Progenitor cell of endocrine pancreas (in vitro differentiated cells): ENCODE measurements around the gene AGR3. TPM values are rescaled to one million over a fixed set of nuclear protein-coding genes. Genes with fewer than 3 reads are reported as not detected.

Source experiments
- DNase-seq: peaks from one replicate; pipeline ENCODE4 v3.0.0; 2021; ENCODE audit warnings: low spot score; ENCODE audit not compliant: unreplicated experiment
- H3K27ac Mint-ChIP-seq: 2 replicates; pipeline ENCODE4 v1.8.0; 2021; ENCODE audit warnings: mild to moderate bottlenecking, moderate library complexity, mixed read lengths
- H3K27me3 Mint-ChIP-seq: 2 replicates; pipeline ENCODE4 v1.8.0; 2021; ENCODE audit warnings: mixed read lengths
- H3K36me3 Mint-ChIP-seq: 2 replicates; pipeline ENCODE4 v1.8.0; 2022; ENCODE audit warnings: mixed read lengths; ENCODE audit not compliant: insufficient read depth
- H3K4me1 Mint-ChIP-seq: 2 replicates; pipeline ENCODE4 v1.8.0; 2021; ENCODE audit warnings: low read depth, mixed read lengths
- H3K4me3 Mint-ChIP-seq: 2 replicates; pipeline ENCODE4 v1.8.0; 2021; ENCODE audit warnings: low read depth, mild to moderate bottlenecking, moderate library complexity, mixed read lengths
- H3K9me3 Mint-ChIP-seq: 2 replicates; pipeline ENCODE4 v1.8.0; 2021; ENCODE audit warnings: low read depth, mixed read lengths
- total RNA-seq: library from RNA; stranded (reverse); gene quantifications from 2 replicates; pipeline ENCODE4 v1.2.1, GENCODE V29; 2021
- TF ChIP-seq, protein P1 (sequence below): fragments of 200-600 bp; sonication (generic); IDR thresholded peaks from one replicate; pipeline ENCODE4 v1.5.0; 2021; ENCODE audit warnings: antibody characterized with exemption, mild to moderate bottlenecking; ENCODE audit not compliant: unreplicated experiment

Gene AGR3
- total RNA-seq, 1 donor from 2014 or later, result 5.8 TPM

DNA sequence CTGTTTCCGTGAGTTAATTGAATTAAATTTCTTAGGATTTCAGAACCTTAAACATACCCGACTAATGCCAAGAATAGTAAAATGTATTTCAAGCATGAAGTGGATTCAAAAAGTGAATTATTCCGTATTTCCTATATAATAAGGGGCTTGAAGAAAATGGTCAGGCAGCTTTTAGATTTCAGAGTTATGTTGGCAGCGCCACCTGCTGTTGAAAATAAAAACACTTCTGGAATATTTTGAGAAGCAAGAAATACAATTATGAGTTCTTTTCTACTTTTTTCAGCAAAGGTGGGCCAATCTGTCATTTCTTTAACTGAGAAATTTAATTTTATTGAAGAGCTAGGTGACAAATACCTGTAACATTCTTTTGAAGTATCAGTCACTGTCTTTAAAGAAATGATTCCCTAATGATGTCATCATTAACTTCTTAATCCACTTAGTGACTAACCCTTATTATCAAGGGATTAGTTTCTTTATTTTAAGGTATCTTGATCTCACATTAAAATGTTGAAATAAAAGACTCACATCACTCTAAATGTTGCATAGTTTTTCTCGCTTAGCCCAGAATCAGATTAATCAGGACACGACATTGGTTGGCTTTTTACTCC is 36.6 kb upstream of the AGR3 start:
- TF ChIP-seq, protein P1, sequence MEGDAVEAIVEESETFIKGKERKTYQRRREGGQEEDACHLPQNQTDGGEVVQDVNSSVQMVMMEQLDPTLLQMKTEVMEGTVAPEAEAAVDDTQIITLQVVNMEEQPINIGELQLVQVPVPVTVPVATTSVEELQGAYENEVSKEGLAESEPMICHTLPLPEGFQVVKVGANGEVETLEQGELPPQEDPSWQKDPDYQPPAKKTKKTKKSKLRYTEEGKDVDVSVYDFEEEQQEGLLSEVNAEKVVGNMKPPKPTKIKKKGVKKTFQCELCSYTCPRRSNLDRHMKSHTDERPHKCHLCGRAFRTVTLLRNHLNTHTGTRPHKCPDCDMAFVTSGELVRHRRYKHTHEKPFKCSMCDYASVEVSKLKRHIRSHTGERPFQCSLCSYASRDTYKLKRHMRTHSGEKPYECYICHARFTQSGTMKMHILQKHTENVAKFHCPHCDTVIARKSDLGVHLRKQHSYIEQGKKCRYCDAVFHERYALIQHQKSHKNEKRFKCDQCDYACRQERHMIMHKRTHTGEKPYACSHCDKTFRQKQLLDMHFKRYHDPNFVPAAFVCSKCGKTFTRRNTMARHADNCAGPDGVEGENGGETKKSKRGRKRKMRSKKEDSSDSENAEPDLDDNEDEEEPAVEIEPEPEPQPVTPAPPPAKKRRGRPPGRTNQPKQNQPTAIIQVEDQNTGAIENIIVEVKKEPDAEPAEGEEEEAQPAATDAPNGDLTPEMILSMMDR, result peak; percentile 86
- Mint-ChIP-seq H3K27me3 (no peaks in the 10 kb centered on the region), H3K9me3 (peaks cover 3% of the 10 kb centered on the region), H3K4me3 (no peak overlapping the region), H3K36me3 (no peaks in the 10 kb centered on the region), H3K4me1 (peaks cover 23% of the 10 kb centered on the region), H3K27ac (no peak overlapping the region)
- no peak for DNase-seq

GRCh38 chr7:16916738-16917137 is 35.0 kb upstream of the AGR3 start:
- Mint-ChIP-seq H3K9me3 (peaks cover 5% of the 10 kb centered on the region), H3K27me3 (no peaks in the 10 kb centered on the region), H3K36me3 (no peaks in the 10 kb centered on the region), H3K4me3 (no peak overlapping the region), H3K4me1 (peaks cover 18% of the 10 kb centered on the region), H3K27ac (no peak overlapping the region)
- DNase-seq, result no peak
- TF ChIP-seq, protein P1, result no peak

- Mint-ChIP-seq H3K27me3 (no peaks in the 10 kb centered on the region), H3K9me3 (peaks cover 9% of the 10 kb centered on the region), H3K27ac (no peak overlapping the region), H3K4me3 (no peak overlapping the region), H3K36me3 (no peaks in the 10 kb centered on the region), H3K4me1 (peaks cover 12% of the 10 kb centered on the region)
- no peak for DNase-seq
- TF ChIP-seq, protein P1, result no peak
These were observed 34.4 kb upstream of the AGR3 start for GRCh38 chr7:16916105-16916639.

DNA sequence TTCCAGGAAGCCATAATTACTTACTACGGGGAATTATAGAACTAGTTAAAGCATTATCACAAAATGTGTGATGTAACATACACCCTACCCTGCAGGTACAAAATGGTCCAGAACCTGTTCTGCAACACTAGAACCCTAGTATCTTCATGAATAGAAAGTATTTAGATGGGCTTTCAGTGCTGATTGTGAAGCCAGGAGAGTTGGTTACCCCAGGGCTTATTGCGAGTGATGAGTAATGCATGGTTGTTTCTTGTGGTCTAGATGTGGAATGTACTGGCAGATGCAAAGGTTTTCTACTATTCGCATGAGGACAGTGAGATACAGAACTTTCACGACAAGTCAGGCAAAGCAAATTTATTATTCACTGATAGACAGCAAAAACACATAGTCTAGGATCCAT is 33.6 kb upstream of the AGR3 start:
- no peak for DNase-seq
- Mint-ChIP-seq H3K36me3 (no peaks in the 10 kb centered on the region), H3K27me3 (no peaks in the 10 kb centered on the region), H3K4me3 (no peak overlapping the region), H3K27ac (no peak overlapping the region), H3K4me1 (peaks cover 11% of the 10 kb centered on the region), H3K9me3 (peaks cover 14% of the 10 kb centered on the region)
- TF ChIP-seq, protein P1, result no peak

- Mint-ChIP-seq H3K27ac (no peak overlapping the region), H3K36me3 (no peaks in the 10 kb centered on the region), H3K27me3 (no peaks in the 10 kb centered on the region), H3K9me3 (peaks cover 15% of the 10 kb centered on the region), H3K4me3 (no peak overlapping the region), H3K4me1 (peaks cover 11% of the 10 kb centered on the region)
- TF ChIP-seq, protein P1, result no peak
- no peak for DNase-seq
These were observed 33.0 kb upstream of the AGR3 start for GRCh38 chr7:16914771-16915170.
